ENCODE data around the gene SMURF1.
A peak's percentile ranks its signal among the peaks of the same experiment; 100 is the strongest.

Gene SMURF1

DNA sequence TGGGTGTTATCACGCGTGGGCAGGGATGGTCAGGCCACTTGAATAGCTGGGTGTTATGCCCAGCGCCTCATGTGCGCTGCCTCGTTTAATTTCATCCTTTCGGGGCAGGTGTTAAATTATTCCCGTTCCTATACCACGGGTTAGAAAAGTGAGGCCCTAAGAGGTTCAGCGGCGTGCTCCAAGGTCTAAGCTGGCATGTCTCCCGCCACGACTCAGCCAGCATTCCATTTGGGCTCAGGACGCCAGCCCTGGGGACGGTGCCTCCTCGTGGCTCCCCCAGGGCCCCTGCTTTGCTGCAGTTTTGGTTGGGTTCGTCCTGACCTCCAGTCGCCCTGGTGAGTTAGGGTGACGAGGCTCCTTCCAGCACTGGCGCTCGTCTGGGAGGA is 141.1 kb downstream of the SMURF1 start:
- DNase-seq = no peak

DNA sequence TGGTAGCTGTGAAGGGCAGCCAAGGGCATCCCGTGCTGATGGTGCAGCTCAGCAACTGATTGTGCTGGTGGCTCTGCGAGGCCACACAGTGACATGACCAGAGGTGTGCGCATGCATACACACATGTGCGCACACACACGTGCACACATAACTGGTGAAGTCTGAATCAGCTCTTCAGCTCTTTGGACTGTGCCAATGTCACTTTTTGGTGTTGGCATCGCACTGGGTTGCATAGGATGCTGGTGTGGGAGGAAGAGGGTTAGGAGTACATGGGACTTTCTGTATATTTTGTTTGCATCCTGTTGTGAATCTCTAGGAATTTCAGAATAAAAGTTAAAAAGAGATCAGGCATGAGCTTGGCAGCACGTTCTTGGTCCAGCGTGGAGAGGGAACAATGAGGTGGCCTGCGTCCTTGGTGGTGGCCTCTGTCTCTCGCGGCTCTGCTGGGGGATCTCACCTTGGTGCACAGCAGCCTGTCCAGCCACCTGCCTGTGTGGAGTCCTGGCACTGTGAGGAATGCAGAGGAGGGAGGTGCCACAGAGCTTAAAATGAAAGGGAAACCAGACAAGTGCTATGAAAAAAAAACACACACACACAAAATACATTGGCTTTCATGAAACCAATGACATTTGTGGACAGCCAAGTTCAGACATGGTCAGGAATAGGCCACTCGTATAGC is 141.6 kb downstream of the SMURF1 start:
- DNase-seq = no peak

DNA sequence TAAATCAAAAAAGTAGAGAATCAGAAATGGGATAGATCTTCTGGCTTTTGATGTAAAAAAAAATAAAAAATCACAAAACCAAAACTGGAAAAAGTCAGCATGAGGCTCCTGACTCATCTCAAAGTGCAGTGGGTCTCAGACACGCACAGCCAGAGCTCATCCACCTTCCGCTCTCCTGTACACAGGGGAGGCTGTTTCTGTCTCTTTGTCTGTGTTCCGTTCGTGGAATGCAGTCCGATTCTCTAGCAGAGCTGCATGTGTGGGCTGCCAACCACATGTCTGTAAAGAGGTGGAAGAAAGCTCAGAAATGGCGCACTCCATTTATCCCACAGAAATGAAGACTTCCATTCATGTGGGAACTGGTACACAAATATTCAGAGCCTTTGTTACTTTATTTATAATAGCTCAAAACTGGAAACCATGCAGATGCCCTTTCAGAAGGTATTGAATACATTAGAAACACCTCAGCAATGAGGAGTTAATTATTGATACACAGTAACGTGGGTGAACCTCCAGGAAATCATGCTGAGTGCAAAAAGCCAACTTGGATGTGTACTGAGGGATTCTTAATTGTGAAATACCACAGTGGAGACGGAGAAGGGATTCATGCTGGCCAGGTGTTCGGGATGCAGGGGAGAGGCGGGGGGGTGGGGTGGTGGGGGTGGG is 142.3 kb downstream of the SMURF1 start:
- DNase-seq = no peak

DNA sequence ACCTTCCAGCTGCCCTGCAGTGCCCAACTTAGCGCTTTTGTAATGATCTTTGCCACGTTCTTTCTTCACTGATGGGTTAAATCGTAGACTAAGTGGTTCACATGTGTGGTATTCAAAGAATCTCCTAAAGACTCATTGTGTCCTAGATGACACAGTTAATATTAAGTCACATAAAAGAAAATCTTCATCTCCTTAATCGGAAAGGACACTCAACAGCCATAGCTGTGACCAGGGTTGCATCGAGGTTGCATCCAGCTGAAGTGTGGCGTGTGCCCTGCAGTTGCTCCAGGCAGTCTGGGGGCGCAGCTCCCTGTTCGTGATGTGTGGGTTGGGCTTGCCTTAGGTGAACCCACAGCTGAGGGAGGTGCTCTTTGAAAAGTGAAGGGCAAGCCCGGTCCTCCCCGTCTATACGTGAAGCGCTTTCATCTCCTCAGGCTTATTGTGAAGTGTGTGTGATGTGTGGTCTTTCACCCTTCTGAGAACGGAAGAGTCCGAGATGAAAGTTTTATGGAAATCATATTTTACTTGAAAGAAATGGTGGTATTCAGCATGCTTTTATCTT is 142.9 kb downstream of the SMURF1 start:
- DNase-seq = no peak

DNA sequence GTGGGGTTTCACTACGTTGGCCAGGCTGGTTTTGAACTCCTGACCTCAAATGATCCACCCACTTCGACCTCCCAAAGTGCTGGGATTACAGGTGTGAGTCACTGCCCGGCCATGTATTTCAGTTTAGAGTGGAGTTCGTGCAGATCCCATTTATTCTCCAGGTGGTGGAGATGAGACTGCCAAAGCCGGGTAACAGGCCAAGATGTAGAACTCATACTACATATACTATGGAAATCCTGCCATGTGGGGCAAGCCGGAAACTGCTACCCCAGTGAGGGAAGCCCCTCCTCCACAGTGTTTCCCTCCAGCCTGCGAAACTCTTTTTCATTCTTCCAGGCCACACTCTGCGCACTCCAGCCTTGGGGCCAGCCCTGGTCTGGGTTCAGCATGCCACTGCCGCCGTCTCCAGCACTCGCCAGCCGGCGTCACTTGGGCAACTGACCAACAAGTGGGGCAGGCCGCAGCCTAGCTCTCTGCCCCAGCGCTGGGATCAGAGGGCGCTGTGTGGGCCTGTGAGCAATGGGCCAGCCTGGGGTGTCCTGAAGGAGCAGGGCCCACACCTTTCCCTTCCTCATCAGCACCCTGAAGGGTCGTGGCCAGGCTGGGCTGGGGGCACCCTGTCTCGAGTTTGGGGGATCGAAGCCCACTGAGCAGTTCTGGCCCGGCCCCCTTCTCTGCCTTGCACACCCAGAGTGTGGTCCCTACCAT is 143.6 kb downstream of the SMURF1 start:
- DNase-seq = no peak

DNA sequence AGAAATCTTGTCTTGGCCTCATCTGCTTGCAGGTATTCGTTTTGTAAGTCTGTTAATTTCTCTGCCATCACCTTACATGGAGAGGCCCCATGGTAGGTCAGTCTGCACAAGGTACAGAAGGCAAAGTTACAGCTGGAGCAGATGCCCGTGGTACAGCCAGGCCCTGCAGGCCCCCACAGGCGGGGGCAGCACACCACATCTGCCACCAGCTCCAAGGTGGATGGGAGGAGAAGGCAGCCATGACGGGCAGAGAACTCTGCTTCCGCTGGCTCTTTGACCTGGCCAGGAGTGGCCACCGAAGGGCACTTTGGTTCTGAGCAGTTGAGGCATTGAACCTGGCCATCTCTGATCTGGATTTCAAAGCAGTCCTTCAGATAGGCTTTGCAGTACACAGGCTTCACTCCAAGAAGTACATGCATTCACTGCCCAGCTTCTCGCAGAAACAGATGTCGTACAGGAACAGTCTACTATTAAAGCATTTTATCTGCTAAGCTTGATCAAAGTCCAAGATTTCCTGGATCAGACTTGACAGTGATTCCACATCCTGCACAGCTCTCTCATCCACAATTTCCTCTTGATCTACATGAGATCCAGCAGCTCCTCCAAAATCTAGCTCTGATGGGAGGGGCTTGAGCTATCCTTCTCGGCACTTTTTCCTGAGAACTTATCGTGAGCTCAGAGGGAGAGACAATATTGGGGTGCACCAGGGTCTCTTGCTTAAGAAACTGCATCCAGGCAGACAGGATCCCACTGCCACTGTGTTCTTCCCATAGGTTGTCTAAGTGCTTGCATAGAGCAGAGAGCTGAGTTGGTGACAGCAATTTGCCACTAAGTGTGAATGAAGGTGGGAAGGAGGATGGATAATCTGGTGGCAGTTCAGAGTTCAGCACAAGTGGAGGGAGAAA is 144.8 kb downstream of the SMURF1 start:
- no peak for DNase-seq

DNA sequence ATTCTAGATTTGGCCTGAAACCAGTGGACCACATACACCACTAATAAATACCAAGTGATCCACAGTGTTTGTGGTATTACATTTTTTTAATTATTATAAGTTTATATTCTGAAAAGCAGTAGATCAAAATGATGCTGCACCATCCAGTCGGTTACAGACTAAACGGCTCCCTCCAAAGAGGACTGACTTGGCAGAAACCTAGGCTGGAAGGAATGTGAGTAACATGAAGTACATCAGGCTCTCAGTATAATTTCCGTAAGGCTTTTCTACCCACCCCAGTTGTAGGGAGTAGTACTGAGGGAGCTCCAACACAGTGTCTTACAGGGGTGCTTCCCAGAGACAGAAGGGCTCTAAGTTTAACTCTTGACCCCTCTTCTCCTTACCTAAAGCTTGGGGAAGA is 146.1 kb downstream of the SMURF1 start:
- DNase-seq = no peak

DNA sequence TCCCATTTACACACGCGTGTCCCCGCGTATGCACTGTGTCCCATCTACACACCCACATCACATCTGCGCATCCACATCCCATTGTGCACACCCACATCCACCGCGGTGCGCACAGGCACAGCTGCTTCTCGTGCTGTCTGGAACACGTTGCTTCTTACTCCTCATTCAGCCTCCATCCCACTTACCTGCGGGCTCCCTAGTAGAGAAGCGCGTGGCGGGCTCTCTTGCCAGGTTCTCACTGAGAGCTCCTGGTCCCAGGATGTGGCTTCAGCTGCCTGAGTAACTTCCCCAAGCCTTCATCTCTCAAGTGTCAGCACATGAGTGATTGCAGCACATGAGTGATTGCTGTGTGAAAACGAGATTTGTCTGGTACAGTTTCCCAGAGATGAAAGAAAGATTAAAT is 147.8 kb downstream of the SMURF1 start:
- DNase-seq = no peak

DNA sequence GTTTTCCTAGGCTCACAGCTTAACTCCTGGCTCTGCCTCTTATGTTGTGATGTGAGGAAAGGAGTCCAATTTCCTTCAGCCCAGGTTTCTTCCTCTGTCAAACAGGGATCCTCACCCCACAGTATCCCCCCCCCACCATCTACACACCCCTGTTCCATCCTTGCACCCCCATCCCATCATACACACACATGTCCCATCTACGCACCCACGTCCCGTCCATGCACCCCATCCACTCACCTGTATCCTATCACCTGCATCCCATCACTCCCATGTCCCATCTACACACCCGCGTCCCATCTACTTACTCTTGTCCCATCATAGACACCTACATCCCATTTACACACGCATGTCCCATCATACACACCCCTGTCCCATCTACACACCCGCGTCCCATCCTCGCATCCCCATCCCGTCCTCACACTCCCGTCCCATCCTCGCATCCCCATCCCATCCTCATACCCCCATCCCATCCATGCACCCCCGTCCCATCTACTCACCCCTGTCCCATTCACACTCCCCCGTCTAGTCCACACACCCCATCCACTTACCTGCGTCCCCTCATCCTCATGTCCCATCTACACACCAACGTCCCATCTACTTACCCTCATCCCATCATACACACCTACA is 148.3 kb downstream of the SMURF1 start:
- DNase-seq = no peak

DNA sequence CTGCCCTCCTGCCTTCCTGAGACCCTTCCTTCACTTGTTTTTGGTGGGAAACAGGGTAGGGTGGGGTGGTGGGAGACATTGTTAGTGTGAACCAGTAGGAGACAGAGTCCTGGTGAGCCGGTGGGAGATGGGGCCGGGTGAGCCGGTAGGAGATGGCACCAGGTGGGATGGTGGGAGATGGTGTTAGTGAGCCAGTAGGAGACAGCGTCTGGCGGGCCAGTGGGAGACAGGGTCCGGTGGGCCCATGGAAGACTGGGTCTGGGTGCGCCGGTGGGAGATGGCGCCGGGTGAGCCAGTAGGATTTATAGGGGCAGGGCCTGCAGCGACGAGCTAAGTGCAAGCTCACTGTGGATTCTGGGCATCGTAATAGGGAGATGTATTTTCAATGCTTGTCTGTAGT is 148.8 kb downstream of the SMURF1 start:
- no peak for DNase-seq

DNA sequence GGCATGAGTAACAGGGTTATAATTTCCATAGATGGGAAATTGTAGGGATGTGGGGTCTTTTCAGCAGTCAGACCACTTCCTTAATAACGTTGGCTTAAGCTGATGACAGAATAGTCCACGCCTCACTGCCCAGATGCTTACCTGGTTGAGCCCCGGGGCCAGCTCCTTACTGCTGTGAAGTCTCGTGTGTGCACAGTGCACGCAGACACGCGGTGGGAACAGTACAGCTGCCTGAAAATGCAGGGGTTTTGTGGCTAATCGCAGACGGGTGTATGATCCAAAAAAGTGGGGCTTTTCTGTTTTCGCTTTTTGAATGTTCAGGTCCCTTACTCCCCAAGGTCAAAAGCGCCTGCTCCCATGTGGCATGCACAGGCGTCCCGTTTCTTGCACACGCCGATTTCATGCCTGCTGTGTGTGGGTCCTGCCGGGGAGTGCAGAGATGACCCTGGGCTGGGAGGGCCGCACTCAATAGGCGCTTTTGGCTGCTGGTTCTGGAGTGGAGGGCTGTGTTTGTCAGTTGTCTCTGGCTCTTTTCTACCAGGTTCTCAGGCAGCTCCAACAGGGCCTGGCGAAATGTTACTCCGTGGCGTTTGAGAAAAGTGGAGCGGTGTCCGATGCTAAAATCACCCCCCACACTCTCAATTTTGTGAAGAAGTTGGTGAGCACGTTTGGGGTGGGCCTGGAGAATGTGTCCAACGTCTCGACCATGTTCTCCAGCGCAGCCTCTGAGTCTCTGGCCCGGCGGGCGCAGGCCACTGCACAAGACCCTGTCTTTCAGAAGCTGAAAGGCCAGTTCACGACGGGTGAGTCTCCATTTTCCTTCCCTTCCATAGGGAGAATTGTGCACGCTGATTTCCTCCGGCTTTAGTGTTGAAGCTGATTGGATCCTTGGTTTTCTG is 149.6 kb downstream of the SMURF1 start:
- DNase-seq = no peak

DNA sequence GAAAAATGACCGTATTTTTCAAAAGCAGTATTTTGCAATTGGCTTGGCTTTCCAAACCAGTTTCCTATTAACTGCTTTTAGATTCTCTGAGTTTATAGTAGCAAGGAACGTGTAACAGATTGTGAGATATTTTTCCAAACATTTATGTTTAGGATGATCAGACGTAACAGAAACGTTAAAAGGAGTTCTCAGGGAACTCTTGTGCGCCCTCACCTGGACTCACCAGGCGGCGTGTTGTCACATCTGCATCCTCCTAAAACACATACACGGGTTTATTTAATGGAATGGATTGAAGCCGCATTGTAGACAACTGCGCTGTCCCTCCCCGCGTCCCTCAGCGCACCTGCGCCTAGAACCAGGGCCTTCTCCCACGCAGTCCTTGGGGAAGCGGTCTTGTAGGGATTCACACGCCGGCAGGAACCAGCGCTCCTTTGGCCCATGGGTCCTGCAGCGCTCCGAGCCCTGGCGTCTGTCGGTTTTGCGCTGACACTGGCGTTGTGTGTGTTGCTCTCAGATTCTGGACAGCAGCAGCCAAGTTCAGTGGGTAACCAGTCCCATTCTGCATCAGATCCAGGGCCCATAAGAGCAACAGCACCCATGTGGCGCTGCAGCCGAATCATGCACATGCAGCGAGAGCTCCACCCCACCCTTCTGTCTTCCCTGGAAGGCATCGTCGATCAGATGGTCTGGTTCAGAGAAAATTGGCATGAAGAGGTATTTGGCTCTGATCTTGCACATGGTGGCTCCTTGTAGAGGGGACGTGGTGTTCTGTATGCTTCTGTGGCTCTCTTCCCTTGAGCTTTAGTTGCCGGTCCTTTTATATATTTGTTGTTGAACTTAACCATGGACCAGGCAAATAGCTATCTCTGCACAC is 150.6 kb downstream of the SMURF1 start:
- no peak for DNase-seq

DNA sequence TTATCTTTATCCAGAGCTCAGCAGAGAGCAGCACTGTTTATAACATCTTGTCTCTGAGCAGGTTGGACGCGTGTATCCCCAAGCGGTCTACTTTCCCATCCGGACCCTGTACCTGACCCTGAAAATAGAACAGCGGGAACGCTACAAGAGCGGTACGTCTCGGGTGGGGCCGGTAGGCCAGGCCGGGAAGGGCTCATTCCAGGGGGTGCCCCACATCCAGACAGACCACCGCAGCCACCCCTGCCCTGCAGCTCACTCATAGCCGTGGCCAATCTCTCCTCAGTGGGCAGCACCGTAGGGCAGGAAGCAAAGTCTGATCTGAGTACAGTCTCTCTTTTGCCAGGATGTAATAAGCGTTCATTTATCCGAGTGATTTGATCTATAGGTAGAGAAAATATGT is 151.8 kb downstream of the SMURF1 start:
- no peak for DNase-seq

DNA sequence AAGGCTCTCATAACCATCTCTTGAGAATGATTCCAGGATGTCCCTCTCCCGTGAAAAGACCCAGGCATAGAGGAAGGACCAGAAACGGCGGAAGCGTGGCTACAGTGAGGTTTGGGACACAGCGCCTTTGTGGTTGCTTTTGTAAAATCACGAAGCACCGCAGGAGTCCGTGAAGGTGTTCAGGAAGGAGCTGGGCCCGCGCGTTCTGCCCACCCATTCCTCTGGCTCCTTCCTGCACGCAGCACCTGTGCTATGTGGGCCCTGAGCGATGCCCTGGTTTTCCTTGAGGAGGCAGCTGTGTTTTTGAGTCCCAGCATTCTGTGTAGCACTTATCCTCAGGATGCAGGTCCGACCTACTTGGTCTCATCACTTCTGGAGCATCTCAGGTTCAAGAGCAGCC is 152.8 kb downstream of the SMURF1 start:
- DNase-seq = no peak

DNA sequence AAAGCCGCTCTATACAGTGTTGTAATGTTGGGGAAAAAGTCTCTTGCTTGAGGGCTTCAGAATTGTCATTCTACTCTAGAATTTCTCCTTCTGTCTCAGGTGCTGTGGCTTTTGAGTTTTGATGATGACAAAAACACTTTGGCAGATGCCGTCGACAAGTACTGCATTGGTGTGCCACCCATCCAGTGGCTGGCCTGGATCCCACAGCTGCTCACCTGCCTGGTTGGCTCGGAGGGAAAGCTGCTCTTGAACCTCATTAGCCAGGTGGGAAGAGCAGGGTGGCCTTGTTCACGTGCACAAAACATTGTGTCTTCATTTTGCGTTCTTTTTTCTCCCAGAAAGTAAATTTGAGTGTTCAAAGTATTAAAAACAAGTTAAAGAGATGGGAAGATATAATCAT is 153.6 kb downstream of the SMURF1 start:
- DNase-seq = no peak

DNA sequence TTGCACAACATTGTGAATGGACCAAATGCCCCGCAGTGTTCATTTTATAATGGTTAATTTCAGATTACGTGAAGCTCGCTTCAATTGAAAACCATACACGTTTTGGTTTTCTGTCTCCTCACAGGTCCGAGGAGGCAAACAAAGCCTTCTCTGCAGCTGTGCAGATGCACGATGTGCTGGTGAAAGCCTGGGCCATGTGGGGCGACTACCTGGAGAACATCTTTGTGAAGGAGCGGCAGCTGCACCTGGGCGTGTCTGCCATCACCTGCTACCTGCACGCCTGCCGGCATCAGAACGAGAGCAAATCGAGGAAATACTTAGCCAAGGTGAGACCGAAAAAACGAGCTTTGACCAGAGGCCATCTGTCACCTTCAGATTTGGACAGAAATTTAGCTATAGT is 155.3 kb downstream of the SMURF1 start:
- no peak for DNase-seq

DNA sequence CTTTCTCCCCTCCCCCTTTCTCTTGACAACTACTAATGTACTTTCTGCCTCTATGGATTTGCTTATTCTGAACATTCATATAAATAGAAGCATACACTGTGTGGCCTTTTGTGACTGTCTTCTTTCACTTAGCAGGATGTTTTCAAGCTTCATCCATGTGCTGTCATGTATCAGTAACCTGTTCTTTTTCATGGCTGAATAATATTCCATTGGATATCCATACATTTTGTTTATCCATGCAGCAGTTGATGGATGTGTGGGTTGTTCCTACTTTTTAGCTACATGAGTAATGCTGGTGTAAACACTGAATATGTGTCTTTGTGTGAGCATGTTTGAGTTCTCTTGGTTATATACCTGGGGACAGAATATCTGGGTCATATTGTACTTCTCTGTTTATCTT is 158.0 kb downstream of the SMURF1 start:
- no peak for DNase-seq

DNA sequence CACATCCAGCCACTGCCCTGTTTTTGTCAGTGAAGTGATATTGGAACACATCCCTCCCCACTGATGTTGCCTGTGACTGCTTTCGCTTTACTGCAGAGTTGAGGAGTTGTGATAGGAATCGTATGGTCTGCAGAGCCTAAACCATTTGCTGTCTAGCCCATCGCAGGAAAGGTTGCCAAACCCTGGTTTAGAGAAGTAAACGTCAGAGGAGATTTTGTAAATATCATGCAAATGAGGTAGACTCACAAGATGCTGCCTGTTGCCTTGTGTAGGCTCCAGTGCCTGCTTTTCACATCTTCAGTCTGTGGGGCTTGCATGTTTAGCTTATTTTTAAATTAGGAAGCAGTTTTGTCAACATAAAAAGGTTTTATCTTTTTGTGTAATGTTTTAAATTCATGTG is 158.5 kb downstream of the SMURF1 start:
- DNase-seq = peak; percentile 44 to 56

DNA sequence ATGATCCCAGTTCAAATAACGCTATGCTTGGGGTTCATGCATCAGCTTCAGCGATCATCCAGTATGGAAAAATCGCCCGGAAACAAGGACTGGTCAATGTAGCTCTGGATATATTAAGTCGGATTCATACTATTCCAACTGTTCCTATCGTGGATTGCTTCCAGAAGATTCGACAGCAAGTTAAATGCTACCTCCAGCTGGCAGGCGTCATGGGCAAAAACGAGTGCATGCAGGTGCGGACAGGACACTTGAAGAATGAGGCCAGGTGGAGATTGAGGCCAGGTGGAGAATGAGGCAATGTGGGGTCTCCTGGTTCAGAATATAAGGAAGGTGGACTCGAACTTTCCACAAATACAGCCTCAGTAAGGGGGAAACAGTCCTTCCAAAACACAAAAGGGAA is 159.8 kb downstream of the SMURF1 start:
- no peak for DNase-seq

DNA sequence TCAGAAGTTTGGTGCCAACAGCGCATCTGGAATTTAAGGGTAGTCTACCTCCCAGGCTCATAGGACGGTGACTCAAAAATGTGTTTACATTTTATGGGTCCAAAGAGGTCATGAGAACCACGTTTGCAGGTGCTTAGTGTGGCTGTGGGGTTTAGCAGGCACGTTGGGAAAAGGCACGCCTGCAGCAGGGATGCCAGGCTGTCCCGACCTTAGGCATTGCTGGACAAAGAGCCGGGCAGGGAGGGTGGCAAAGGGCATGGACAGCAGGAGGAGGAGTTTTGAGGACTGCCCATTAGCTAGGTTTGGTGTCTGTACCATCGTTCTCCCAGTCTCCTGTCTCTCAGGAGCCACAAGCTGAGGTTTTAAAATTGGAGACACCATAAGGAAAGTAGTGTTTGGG is 161.2 kb downstream of the SMURF1 start:
- DNase-seq = no peak
